HEK293T (cell line): ENCODE measurements around the gene STK16.
A peak's percentile ranks its signal among the peaks of the same experiment; 100 is the strongest.

Experiments
- CTCF ChIA-PET: fragments of 350-600 bp; formaldehyde crosslinking; extraction: SDS; loops from one replicate; lab custom pipeline; 2021; ENCODE audit warnings: antibody characterized with exemption, inconsistent platforms; lab: Yijun Ruan, JAX
- POLR2A ChIA-PET: fragments of 350-600 bp; formaldehyde crosslinking; extraction: SDS; loops from one replicate; lab custom pipeline; 2020; ENCODE audit warnings: antibody characterized with exemption, inconsistent platforms; lab: Yijun Ruan, JAX
- DNase-seq: peaks from one replicate; pipeline ENCODE4 v3.0.0; 2012; ENCODE audit warnings: mixed read lengths; ENCODE audit errors: extremely low spot score
- CTBP1 ChIP-seq: fragments of 450-650 bp; IDR thresholded peaks from 2 replicates; pipeline ENCODE4 v1.6.1; 2016; ENCODE audit warnings: borderline replicate concordance
- HDGF ChIP-seq: fragments of 450-650 bp; IDR thresholded peaks from 2 replicates; pipeline ENCODE4 v1.6.1; 2017; ENCODE audit warnings: antibody characterized with exemption, borderline replicate concordance
- NFRKB ChIP-seq: fragments of 450-650 bp; IDR thresholded peaks from 2 replicates; pipeline ENCODE4 v1.6.1; 2016; ENCODE audit warnings: mild to moderate bottlenecking, moderate library complexity
- SP1 ChIP-seq: fragments of 450-650 bp; IDR thresholded peaks from 2 replicates; pipeline ENCODE4 v1.6.1; 2017
- ZNF384 ChIP-seq: fragments of 450-650 bp; IDR thresholded peaks from 2 replicates; pipeline ENCODE4 v1.6.1; 2016

Gene STK16

DNA sequence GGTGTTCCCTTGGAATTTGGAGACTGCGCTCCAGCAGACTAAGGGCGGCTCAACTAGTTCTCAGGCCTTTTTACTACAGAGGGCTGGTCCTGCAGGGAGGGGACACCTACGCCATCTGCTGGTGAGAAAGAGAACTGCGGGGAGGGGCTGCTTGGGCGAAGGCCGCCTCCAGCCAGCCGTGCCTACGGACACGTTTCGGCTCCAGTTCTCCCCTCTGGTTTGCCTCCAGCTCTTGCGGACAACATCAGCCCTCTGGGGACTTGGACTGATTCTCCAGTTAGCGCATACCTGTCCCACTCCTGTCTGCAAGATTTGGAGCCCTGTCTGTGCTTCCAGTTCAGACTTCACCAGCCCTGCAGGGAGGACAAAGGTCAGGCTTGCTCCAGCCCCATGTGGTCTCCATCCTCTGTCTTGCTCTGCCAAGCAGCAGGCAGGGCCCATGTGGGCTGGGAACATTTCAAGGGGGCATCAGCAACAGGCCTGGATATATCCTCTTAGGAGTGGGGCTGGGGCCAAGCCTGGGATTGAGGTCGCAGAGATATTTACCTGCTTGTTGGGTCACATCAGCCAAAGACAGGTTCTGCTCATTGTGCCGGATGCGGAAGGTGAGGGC lies 53.6 kb downstream of the STK16 start:
- CTCF ChIA-PET, result interaction anchor here (0.5 to 1.0 kb wide), 3 partner anchors 58 to 387 kb away, joined by 3 read pairs; no protein-coding TSS in a partner anchor

DNA sequence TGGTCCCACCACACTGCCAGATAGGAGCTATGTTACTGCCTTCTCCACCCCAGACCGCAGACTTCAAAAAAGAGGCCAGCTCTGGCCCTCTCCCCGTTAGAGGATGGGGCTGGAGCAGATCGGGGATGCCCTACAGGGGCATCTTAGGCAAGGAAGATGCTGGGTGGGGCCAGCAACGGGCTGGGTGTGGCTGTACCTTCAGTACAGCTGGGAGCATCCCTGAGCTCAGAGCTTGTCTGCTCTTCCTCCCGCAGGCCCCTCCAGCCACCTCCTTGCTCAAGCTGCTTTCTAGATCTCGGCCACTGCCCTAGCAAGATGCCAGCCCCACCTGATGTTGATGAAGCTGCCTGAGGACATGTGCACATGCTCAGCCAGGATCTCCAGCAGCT lies 54.1 kb downstream of the STK16 start:
- ChIA-PET CTCF (interaction anchor here (0.6 to 1.2 kb wide), 3 partner anchors 58 to 141 kb away, joined by 3 to 5 read pairs (median 3); no protein-coding TSS in a partner anchor), POLR2A (no interaction called here)
- DNase-seq, result no peak
- TF ChIP-seq NFRKB, result no peak

More for the DNA sequence above, 53.6 kb downstream of the STK16 start:
- POLR2A ChIA-PET, result no interaction called here
- DNase-seq, result peak; percentile 91
- TF ChIP-seq CTBP1 (no peak), ZNF384 (no peak), HDGF (no peak), SP1 (no peak), NFRKB (no peak)
